CD4-positive, alpha-beta T cell treated with Interleukin-4 for 1 hour (primary cell): ENCODE measurements around the gene KRT79.

Experiments used
- DNase-seq, 2 donors: peaks; one replicate each; pipeline ENCODE4 v3.0.0-alpha.2; 2020 to 2022

The KRT79 gene

GRCh38 chr12:52788876-52789636 lies 45.1 kb downstream of the KRT79 start:
- DNase-seq = no peak

DNA sequence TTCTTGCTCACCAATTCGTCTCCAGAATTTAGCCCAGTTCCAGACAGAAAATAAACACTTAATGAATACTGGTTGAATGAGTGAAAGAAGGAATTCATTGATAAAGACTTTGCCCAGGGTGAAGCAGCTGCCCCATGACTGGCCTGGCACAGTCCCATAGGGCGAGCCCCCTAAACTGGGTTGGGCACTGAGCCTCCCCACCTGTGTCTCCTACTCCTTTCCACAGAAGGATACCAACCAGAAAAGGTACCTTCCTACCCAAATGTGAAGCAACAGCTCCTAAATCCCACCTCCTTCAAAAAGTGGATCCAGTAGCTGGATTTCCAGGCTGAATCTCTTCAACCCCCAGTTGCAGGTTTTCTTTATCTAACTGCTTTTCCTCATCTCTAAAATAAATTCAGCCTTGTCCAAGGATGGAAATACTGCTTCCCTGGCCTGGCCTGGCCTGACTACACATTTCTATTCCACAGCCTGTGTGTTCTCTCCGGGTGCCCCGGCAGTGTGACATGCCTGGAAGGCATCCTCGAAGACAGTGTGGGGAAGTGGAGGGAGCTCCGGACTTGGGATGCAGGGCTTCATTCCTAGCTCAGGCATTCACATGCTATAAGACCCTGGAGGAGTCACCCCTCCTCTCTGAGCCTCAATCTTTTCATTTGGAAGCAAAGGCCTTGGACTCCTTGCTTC lies 45.8 kb downstream of the KRT79 start:
- no peak for DNase-seq

- no peak for DNase-seq
These were observed 46.6 kb downstream of the KRT79 start for GRCh38 chr12:52787324-52788191.

GRCh38 chr12:52784909-52785308 lies 49.2 kb downstream of the KRT79 start:
- no peak for DNase-seq

DNA sequence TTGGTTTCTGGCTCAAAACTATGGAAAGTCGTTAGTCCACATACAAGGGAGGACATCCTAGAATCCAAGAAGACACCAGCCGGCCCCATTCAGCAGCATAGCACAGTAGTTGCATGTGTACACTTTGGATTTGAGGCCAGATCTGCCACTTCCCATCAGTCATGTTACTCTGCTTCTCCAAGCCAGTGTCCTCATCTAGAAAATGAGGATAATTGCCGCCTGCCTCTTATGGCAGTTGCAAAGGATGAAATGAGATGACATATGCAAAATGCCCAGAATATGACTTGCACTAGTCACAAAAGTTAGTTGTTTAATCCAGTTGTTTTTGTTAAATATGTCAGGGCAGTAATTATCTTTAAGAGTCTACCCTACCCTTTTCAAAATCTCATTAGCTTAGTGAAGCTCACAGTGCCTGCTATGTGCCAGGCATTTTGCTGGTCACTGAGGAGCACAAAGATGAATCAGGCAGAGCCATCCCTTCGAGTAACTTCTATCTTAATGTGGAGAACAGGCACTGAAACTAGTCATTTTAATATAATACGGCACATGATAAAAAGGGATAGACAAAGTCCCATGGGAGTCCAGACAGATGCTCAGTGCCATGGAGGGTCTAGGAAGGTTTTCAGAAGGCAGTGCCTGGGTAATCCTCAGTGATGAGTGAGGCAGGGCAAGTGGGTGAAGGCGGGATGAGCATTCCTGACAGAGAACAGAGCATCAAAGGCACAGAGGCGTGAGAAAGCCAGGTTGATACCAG lies 50.4 kb downstream of the KRT79 start:
- no peak for DNase-seq

- no peak for DNase-seq
These were observed 51.6 kb downstream of the KRT79 start for GRCh38 chr12:52782502-52782901.

- no peak for DNase-seq
These were observed 52.6 kb downstream of the KRT79 start for GRCh38 chr12:52781399-52782082.

- DNase-seq = no peak
These were observed 54.2 kb downstream of the KRT79 start for GRCh38 chr12:52779914-52780313.

- no peak for DNase-seq
These were observed 55.3 kb downstream of the KRT79 start for GRCh38 chr12:52778833-52779232.

GRCh38 chr12:52777566-52777965 lies 56.5 kb downstream of the KRT79 start:
- no peak for DNase-seq

- DNase-seq = no peak
These were observed 57.2 kb downstream of the KRT79 start, which contains the start of gene KRT76 for GRCh38 chr12:52776913-52777395. Gene KRT76 (minus strand): TSS chr12:52777345. CDS start chr12:52777291, 54 bp downstream.

GRCh38 chr12:52776435-52776834 lies 57.7 kb downstream of the KRT79 start:
- no peak for DNase-seq

DNA sequence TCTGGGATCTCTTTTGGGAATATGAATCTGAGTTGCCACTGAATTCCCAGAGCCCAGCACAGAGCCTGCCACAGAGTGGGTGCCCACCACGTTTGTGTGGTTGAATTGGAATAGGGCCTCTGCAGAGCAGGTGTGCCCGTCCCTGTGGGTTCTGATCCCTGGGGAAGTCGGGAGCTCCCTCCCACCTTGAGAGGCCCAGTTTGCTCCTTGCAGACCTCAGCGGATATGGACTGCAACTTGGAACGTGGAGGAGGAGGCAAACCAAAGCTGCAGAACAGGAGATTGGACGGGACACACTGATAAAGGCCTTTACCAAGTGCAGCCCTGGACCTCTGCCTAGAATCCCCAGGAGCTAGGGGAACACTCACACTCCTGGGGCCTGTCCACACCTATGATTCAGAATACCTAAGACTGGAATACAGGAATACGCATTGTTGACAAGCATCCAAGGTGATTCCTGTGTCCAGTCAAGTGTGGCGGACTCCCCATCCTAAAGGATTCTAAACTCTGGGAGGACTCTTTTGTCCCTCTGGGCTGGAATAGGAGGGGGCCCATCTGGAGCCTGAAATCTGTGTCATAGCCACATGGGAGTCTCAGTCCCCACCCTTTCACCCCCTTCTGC lies 59.4 kb downstream of the KRT79 start:
- DNase-seq = no peak

DNA sequence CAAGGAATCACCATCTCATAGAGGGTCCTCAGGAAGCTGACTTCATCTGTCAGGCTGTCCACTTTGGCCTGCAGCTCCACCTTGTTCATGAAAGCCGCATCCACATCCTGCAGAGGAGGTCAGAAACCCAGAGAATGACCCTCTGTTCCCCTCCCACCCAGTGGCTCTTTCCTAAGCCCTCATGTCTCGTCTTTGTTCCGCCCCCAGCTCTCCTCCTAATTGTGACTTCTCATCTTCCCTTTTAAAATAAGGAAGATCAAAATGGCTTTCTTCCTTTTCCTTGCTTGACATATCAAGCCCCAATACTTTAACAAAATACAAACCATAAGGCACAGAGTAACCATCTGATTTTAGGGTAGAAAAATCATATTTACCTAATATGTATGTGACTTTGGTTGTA lies 61.3 kb downstream of the KRT79 start:
- DNase-seq = no peak

GRCh38 chr12:52772188-52772587 lies 61.9 kb downstream of the KRT79 start:
- DNase-seq = no peak

DNA sequence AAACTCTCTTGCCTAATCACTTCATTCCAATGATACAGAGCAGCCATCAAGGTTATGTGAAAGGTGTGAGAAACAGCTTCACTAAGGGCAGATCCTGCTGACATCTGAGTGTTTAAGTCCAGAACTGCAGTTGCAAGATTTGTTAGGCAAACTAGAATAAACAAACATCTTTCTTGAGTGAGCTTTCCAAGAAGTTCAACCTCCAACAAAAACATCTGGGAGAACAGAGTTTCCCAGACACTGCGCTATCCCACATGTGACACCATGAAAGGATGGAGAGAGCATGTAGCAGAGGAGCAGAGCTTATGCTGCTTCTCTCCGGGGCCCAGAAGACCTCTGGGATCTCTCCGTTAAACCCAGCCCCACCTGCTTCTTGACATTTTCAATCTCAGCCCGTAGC lies 62.6 kb downstream of the KRT79 start:
- DNase-seq = no peak
